HG02885 (cell line): ENCODE measurements around the gene LGALS12.
"Not testable (repeated sequence)": the region's sequence is repeated elsewhere in the genome, so short reads cannot be mapped to it uniquely, and the experiment has no call there.

Source experiments
- ATAC-seq: cut with Tn5 transposase; IDR thresholded peaks from one replicate; pipeline ENCODE4 v1.9.1; 2021; ENCODE audit warnings: mild to moderate bottlenecking; ENCODE audit not compliant: unreplicated experiment, poor library complexity

Gene LGALS12

GRCh38 chr11:63504054-63504453, 1.8 kb upstream of the LGALS12 start:
- no peak for ATAC-seq

GRCh38 chr11:63504933-63505586, 824 bp upstream of the LGALS12 start:
- no peak for ATAC-seq

DNA sequence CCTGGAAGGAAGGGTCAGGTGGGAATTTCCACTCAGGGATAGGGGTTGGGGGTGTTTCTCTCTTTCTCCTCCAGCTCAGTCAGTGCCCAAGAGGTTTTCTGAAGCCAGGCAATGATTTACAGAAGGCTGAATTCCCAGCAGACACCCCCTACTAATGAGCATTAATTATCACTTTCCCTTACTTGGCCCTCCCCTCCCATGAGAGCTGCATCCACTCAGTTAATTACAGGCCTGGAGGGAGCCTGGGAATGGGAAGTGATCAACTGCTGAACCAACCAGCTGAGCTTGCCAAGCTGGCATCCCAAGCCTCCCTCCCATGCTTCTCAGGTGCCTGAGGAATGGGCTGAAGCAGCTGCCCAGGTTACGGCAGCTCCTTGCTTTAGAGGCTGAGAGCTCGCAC, 992 bp downstream of the LGALS12 start:
- no peak for ATAC-seq

DNA sequence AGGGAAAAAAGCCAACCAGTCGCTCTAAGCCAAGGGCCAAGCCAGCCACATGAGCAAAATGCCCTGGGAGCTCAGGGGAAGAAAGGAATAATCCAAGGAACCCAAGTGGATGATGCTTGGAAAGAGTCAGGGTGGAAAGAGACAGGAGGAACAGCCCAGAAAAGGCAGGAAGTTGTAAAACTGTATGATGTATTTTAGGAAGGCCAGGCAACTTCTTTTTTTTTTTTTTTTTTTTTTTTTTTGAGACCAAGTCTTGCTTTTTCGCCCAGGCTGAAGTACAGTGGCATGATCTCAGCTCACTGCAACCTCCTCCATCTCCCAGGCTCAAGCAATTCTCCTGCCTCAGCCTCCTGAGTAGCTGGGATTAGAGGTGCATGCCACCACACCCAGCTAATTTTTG, 1.6 kb downstream of the LGALS12 start:
- no peak for ATAC-seq

DNA sequence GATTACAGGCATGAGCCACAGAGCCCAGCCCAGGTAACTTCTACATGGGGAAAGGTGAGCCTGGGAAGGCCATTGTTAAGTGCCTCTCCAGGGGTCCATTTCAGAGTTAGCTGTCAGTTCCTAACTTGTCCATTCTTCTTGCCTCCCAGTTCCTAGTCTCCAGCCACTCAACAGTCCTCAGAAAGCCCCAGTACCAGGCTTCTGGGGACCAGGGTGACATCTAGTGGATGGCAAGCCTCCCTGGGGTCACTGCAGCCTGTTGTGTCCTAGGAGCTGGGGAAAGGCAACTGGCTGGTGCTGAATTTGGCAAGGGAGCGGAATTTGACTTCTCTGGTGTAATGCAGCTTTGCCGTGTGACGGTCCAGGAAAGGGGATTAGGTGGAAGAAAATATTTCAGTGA, 2.1 kb downstream of the LGALS12 start:
- ATAC-seq = no peak

GRCh38 chr11:63508745-63509144, 2.9 kb downstream of the LGALS12 start:
- no peak for ATAC-seq

GRCh38 chr11:63510360-63511047, 4.6 kb downstream of the LGALS12 start:
- no peak for ATAC-seq

- ATAC-seq = no peak
Measured at GRCh38 chr11:63511048-63511748, 5.3 kb downstream of the LGALS12 start.

DNA sequence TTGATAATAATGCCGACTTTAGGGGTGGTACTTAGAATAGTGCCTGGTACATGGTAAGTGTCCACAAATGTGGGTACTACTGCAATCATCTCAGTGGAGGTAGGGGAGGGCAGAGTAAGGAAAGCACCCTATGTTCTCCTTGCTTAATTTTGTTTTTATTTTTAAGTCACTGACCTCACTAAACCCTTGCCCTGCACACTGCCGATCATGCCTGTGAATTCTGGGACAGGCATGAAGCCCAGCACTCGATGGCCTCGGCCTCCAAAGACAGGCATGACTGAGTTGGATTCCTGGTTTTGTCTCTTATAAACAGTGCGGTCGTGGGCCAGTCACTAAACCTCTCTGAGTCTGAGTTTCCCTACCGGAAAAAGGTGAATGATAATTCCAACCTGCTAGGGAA, 6.9 kb downstream of the LGALS12 start:
- ATAC-seq = no peak

- ATAC-seq = no peak
Measured at GRCh38 chr11:63516109-63516508, 10.2 kb downstream of the LGALS12 start.

DNA sequence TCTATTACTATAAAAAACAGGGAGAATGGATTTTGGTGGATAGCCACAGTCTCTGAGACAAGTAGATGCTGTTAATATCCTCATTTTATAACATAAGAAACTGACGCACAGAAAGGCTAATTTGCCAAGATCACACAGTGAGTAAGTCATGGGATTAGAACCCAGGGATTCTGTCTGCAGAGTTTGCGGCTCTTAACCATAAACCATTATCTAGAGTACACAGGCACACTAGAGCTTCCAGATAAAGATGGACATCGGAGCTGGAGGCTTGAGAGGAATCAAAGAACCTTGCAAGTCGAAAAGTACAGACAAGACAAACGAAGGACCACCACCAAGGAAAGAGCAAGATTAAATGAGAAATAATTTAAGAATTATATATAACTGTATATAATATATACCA, 11.3 kb downstream of the LGALS12 start:
- no peak for ATAC-seq

- no peak for ATAC-seq
Measured at GRCh38 chr11:63518548-63518947, 12.7 kb downstream of the LGALS12 start.

- ATAC-seq = no peak
Measured at GRCh38 chr11:63520606-63521170, 14.8 kb downstream of the LGALS12 start.

GRCh38 chr11:63521896-63522295, 16.0 kb downstream of the LGALS12 start:
- no peak for ATAC-seq

GRCh38 chr11:63523151-63523550, 17.3 kb downstream of the LGALS12 start:
- no peak for ATAC-seq

- no peak for ATAC-seq
Measured at GRCh38 chr11:63527667-63528066, 21.8 kb downstream of the LGALS12 start.

DNA sequence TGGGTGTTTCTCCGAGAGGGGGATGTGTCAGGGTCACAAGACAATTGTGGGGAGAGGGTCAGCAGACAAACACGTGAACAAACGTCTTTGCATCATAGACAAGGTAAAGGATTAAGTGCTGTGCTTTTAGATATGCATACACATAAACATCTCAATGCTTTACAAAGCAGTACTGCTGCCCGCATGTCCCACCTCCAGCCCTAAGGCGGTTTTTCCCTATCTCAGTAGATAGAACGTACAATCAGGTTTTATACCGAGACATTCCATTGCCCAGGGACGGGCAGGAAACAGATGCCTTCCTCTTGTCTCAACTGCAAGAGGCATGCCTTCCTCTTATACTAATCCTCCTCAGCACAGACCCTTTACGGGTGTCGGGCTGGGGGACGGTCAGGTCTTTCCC, 22.3 kb downstream of the LGALS12 start:
- ATAC-seq = not testable (repeated sequence)

GRCh38 chr11:63528729-63529278, 22.9 kb downstream of the LGALS12 start:
- ATAC-seq = not testable (repeated sequence)

DNA sequence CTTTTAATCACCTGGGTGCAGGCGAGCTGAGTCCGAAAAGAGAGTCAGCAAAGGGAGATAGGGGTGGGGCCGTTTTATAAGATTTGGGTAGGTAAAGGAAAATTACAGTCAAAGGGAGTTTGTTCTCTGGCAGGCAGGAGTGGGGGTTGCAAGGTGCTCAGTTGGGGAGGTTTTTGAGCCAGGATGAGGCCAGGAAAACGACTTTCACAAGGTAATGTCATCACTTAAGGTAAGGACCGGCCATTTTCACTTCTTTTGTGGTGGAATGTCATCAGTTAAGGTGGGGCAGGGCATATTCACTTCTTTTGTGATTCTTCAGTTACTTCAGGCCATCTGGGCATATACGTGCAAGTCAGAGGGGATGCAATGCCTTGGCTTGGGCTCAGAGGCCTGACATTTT, 23.5 kb downstream of the LGALS12 start:
- ATAC-seq = not testable (repeated sequence)

DNA sequence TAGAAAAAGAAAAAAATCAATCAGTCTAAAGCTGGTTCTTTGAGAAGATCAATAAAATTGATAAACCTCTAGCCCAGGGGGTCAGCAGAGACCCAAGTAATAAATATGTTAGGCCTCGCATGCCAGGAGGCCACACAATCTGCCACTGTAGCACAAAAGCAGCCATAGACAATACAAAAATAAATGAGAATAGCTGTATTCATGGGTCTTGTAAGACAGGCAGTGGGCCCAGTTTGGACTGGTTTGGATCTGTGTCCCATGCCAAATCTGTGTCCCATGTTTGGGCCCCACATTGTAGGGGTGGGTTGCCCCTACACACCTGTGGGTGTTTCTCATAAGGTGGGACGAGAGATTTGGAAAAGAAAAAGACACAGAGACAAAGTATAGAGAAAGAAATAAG, 24.1 kb downstream of the LGALS12 start:
- ATAC-seq = no peak
